Anterior cingulate cortex (tissue), 58 donors: ENCODE data around the gene THAP3.
A peak's percentile ranks its signal among the peaks of the same experiment; 100 is the strongest.

ENCODE experiments used
- DNase-seq, 58 donors: peaks; one replicate each; lab custom pipeline; 2025; lab: John Stamatoyannopoulos, UW

The THAP3 gene

DNA sequence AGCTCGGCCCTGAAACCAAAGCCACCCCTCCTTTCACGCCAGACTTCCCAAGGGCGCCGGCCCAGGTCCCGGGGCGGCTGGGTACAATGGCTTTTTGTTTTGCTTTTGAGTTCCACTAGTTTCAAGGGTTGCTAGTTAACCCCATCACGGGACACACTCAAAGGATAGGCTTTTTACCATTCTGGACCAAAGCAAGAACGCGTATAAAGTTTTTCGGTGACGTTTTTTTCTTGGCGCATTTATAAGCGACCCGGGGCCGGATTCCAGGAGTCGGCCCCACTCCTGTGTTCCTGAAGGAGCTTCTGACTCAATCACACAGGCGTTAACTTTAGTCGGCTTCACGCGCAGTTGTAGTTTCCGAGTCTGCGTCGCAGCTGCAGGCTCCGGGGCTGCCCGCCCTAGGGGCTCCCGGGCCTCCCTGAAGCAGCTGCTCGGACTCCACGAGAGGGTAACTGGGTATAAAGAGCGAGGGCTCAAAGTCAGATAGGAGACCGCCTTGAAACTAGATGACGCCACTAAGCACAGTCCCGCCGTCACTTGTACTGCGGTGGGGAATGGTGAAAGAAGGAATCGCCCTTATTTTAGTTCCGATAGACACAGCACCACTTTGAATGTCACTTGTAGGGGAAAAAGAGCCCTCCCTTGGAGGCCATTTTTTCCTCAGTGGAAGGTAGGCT lies 21.3 kb upstream of the THAP3 start:
- DNase-seq = peak in 47 of 58 donors; percentile 23 to 96 (median 82)

DNA sequence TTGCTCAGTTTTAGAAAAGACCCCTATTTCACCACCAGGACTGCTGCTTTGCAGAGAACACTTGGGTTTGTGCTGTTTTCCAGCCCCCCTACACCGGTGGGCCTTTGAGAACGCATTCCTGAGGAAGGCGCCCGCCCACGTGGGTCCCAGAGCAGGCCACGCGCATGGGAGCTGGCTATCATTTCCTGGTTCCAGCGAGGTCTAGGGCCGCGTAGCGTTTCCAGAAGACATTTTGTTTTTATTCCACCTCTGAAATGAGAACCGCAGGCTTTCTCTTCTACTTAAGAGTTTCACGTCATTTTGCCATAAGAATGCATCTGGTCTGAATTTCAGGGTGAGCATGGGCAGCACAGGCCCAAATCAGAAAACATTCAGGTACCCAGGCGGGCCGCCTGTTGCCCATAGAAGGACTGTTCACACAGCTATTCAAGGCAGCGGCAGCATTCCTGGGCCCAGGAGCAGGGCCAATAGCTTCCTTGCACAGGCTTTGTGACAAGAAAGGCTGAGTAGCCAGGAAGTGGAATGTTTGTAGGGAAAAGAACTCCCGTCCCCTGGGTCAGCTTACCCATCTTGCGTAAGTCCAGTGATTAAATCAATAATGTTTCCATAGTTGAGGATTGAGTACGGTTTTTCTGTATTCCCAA lies 20.6 kb upstream of the THAP3 start:
- peak in 44 of 58 donors; percentile 21 to 75 (median 55) for DNase-seq

DNA sequence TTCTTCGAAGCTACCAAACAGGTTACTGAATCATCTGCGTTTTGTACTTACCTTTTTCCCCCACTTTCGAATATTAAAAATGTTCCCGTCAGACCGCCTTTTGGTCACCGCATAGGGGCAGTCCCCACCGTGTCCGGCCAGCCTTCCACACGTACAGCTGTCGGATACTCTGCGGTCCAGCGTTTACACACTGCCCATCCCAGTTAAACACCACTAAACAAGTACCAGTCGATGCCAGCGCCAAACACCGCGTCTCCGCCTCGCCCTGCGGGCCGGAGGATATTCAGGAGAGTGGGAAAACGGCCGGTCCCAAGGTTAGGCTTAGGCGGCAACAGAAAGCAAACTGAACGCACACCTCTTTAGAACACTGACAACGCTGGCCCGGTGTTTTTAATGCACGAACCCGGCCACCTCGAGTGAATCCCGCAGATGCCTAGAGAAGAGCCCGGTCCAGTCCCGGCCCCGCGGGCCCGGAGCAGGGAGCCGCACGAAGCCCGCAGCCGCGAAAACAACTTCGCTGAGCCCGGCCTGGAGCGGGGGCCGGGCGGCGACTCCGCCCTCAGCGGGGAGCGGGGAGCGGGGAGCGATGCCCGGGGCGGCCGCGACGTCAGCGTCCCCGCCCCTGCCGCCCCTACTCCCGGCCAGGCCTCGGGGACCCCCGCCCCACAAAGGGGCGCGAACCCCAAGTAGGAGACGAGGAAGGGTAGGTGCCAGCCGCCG lies 11.9 kb upstream of the THAP3 start:
- DNase-seq = peak in 22 of 58 donors; percentile 33 to 81 (median 64)

DNA sequence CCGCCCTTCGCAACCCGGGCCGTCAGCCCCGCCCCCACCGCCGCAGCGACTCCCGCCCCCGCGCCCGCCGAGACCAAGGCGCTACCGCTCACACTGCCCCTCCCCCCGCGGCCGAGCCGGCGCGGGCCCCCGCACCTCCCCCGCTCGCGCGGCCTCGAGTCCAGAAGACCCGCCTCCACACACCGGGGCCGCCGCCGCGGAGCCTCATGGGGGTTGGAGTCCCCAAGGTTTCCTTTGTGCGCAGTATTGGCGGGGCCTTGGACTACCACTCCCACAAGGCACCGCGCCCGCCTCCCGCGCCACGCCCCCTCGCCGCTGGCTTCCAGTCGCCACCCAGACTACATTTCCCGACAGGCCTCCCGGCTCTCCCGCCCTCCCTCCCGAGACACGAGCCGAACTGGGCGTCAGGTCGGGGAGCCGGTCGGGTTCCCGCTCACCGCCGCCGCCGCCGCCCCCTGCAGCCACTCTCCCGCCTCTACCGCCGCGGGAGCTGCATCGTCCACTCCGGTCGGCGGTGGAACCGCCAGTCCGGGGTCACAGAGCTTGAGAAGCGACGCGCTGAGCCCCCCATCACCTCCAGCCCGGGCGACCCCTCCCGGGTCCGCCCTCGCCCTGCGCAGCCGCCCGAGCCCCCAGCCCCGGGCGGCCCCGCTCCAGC lies 11.2 kb upstream of the THAP3 start, which contains the start of gene PHF13:
PHF13 (plus strand) TSS at position 371 of the 658 bp plus-strand sequence. CDS start 336 bp downstream, outside the sequence.
- peak; percentile 91 to 100 (median 99) for DNase-seq

- DNase-seq = peak in 31 of 58 donors; percentile 13 to 66 (median 35)
Observed at GRCh38 chr1:6614019-6614928, 10.4 kb upstream of the THAP3 start.

GRCh38 chr1:6614929-6615785 lies 9.5 kb upstream of the THAP3 start:
- no peak for DNase-seq

- DNase-seq = no peak
Observed at GRCh38 chr1:6619045-6619444, 5.6 kb upstream of the THAP3 start.

DNA sequence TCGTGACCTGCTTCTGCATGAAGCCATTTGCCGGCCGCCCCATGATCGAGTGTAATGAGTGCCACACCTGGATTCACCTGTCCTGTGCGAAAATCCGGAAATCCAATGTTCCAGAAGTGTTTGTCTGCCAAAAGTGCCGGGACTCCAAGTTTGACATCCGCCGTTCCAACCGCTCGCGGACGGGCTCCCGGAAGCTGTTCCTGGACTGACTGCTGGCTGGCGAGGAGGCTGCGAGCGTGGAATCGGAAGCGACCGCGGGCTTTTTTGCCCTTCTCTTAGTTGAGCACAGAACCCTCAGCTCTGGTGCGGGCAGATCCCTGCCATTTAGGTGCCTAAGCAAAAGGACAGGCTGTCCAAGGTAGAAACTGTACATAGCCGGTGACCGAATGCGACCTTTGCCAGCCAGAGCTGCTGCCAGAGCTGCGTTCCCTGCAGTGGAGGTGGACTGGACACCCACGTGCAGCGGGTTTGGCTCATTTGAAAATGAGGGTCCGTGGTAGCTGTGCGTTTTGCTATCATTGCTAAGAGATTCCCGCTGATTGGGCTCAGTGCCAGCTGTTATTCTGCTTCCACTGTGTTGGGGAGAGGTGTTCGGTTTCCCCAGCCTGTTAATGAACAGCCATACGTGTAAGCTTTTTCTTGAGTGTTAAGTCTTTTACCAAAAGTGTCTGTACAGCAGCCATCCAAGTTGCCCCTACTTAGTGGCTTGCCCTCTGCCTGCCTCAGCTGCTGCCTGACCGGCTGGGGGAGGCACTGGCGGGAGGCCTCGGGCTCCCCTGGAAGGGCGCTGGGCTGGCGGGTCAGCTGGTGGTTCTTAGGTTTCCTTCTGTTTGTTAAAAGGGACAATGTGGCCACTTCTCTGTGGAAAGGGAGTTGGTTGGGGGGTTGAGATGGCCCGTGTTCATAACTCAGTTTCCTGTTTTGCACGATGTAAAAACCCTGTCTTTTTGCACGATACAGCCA lies 3.0 kb upstream of the THAP3 start:
- DNase-seq = no peak

DNA sequence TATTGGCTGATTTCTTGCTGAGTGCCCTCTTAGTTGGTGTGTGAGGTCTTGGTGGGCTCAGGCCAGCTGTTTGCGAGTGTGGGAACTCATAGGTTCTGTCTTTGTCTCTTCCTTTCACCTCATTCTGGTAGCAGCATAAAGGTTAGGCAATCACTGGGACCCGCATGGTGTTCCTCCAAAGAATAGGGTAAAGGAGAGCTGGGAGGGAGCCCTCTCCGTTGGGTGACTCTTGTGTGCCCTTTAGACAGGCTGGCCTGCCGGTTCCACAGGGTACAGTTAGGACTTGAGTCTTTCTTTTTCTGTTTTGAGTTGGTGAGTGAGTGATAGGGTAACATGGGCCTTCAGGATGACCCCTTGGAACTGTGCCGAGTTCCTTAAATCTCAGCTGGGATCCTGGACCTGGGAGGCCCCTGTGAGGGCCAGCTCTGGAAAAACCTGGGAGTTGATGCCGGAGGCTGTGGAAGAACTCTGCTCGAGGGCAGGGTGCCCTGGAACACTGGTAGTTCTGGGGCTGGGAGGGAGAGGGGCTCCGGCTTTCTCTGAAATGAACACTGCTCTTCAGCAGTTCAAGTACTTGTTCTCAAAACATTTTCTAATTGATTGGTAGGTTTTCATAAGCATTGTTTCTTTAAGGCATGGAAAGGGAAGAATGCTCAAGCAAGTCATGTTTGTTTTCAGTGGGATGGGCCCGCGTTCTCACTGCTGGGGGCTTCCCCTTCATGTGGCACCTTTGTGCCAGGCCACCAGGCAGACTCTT lies 2.1 kb upstream of the THAP3 start:
- DNase-seq = no peak

- no peak for DNase-seq
Observed at GRCh38 chr1:6623269-6623965, 1.3 kb upstream of the THAP3 start.

- peak in 11 of 58 donors; percentile 23 to 49 (median 40) for DNase-seq
Observed at GRCh38 chr1:6625584-6626149, 999 bp downstream of the THAP3 start.

GRCh38 chr1:6627031-6627430 lies 2.4 kb downstream of the THAP3 start:
- no peak for DNase-seq

GRCh38 chr1:6627841-6628545 lies 3.3 kb downstream of the THAP3 start:
- no peak for DNase-seq

DNA sequence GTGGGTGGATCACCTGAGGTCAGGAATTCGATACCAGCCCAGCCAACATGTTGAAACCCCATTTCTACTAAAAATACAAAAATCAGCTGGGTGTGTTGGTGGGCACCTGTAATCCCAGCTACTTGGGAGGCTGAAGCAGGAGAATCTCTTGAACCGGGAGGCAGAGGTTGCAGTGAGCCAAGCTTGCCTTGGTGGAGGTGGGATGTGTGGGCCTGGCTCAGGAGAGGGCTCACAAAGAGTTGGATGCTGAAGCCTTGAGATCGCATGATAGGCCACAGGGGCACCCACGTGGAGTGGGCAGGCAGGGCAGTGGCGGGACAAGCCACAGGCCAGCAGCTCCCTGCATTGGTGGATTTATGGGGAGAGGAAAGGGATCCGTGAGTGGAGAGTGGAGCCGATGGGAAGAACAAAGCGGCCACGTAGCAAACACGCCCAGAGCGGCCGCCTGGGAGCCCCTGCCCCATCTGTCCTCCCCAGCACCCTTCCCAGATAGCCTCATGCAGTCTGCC lies 4.4 kb downstream of the THAP3 start:
- no peak for DNase-seq

DNA sequence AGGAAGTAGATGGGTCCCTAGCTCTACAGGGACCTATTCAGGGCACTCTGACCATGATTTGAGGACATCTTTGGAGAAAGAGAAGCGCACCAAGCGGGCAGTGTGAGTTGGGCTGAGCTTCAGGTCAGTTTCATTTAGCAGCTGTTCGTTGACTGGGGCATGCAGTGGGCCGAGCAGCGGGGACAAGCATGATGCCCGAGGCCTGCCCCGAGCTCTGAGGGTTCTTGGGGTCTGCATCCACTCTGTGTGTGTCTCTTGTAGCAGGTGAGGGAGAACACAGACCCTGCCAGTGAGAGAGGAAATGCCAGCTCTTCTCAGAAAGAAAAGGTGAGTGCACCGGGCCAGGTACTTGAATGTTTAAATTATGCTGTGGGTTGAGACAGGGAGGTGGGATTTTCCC lies 5.4 kb downstream of the THAP3 start:
- DNase-seq = no peak
